SK-N-SH treated with all-trans-retinoic acid at 6 μM for 48 hours (cell line): ENCODE results near the gene NMT1.

Experiments
- ATAC-seq: fragments of 200-7000 bp; cut with Tn5 transposase; 3 replicates; pipeline ENCODE4 v1.9.1; 2020; ENCODE audit warnings: mild to moderate bottlenecking, moderate library complexity
- ARNTL ChIP-seq: fragments of 450-650 bp; formaldehyde crosslinking; IDR thresholded peaks from 2 replicates; pipeline ENCODE4 v1.5.0; 2020; ENCODE audit warnings: low read depth, mild to moderate bottlenecking, moderate library complexity, borderline replicate concordance
- CSDC2 ChIP-seq: fragments of 250-450 bp; sonication (Bioruptor Pico); IDR thresholded peaks from 2 replicates; pipeline ENCODE4 v1.5.0; 2020; ENCODE audit warnings: mild to moderate bottlenecking, moderate library complexity
- ESRRG ChIP-seq: fragments of 250-450 bp; sonication (Bioruptor Pico); IDR thresholded peaks from 2 replicates; pipeline ENCODE4 v1.6.1; 2021; ENCODE audit warnings: mild to moderate bottlenecking
- GLIS3 ChIP-seq: fragments of 250-450 bp; sonication (Bioruptor Pico); IDR thresholded peaks from 2 replicates; pipeline ENCODE4 v1.5.0; 2020; ENCODE audit warnings: mild to moderate bottlenecking, moderate library complexity
- OSR1 ChIP-seq: fragments of 250-450 bp; sonication (Bioruptor Pico); IDR thresholded peaks from 2 replicates; pipeline ENCODE4 v1.8.0; 2022; ENCODE audit warnings: moderate library complexity, mild to moderate bottlenecking, inconsistent platforms
- PATZ1 ChIP-seq: fragments of 250-450 bp; sonication (Bioruptor Pico); IDR thresholded peaks from 2 replicates; pipeline ENCODE4 v1.8.0; 2020; ENCODE audit warnings: mild to moderate bottlenecking, moderate library complexity, borderline replicate concordance
- TCF4 ChIP-seq: fragments of 250-450 bp; sonication (Bioruptor Pico); IDR thresholded peaks from 2 replicates; pipeline ENCODE4 v1.8.0; 2021; ENCODE audit warnings: mild to moderate bottlenecking, moderate library complexity, borderline replicate concordance
- TOX ChIP-seq: fragments of 250-450 bp; sonication (Bioruptor Pico); IDR thresholded peaks from 2 replicates; pipeline ENCODE4 v1.8.0; 2021; ENCODE audit warnings: mild to moderate bottlenecking, moderate library complexity, borderline replicate concordance
- TSHZ2 ChIP-seq: fragments of 250-450 bp; sonication (Bioruptor Pico); IDR thresholded peaks from 2 replicates; pipeline ENCODE4 v1.5.0; 2020; ENCODE audit warnings: mild to moderate bottlenecking, moderate library complexity
- ZC3H10 ChIP-seq: fragments of 250-450 bp; sonication (Bioruptor Pico); IDR thresholded peaks from 2 replicates; pipeline ENCODE4 v1.5.1; 2021; ENCODE audit warnings: mild to moderate bottlenecking, moderate library complexity
- ZFP3 ChIP-seq: fragments of 250-450 bp; sonication (Bioruptor Pico); IDR thresholded peaks from 2 replicates; pipeline ENCODE4 v1.5.0; 2020; ENCODE audit warnings: mild to moderate bottlenecking, moderate library complexity
- ZNF565 ChIP-seq: fragments of 450-650 bp; formaldehyde crosslinking; conservative IDR thresholded peaks from 2 replicates; pipeline ENCODE4 v1.5.0; 2020; ENCODE audit warnings: low read depth, mild to moderate bottlenecking, moderate library complexity
- ZNF70 ChIP-seq: fragments of 450-650 bp; formaldehyde crosslinking; IDR thresholded peaks from 2 replicates; pipeline ENCODE4 v1.5.0; 2020; ENCODE audit warnings: mild to moderate bottlenecking, moderate library complexity
- TF ChIP-seq, protein P1 (sequence below): fragments of 250-450 bp; sonication (Bioruptor Pico); IDR thresholded peaks from 2 replicates; pipeline ENCODE4 v1.8.0; 2021; ENCODE audit warnings: low read depth, mild to moderate bottlenecking, moderate library complexity, borderline replicate concordance
- TF ChIP-seq, protein P2 (sequence below): fragments of 250-450 bp; sonication (Bioruptor Pico); IDR thresholded peaks from 2 replicates; pipeline ENCODE4 v1.5.1; 2021; ENCODE audit warnings: mild to moderate bottlenecking, moderate library complexity

NMT1 gene

DNA sequence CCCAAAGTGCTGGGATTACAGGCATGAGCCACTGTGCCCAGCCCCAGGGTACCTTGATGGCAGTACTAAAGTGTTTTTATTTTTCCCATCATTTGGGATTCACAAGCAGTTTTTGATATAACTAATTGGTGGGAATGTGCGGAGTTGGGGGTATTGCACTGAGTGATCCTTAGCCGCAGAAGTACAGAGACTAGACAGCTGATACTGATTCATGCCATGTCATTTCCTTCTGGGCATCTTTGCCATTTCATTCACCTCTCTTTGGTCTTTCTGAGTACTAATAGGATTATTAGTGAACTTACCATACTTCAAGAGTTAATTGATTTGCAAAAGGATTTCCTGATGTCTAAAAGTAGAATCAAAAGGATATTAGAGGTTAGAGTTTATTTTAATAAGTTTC is 9.7 kb downstream of the NMT1 start:
- no peak for TF ChIP-seq ARNTL (CRISPR knock-in tag)
- TF ChIP-seq OSR1 = no peak
- no peak for ATAC-seq

- TF ChIP-seq GLIS3 (CRISPR knock-in tag) (no peak), TOX (CRISPR knock-in tag) (no peak), ZNF565 (CRISPR knock-in tag) (no peak), PATZ1 (CRISPR knock-in tag) (no peak)
- ATAC-seq = no peak
These were observed 12.4 kb downstream of the NMT1 start for GRCh38 chr17:45073414-45074070.

GRCh38 chr17:45077643-45078042 is 16.5 kb downstream of the NMT1 start:
- no peak for ATAC-seq
- TF ChIP-seq CSDC2 (CRISPR knock-in tag) = no peak
- TF ChIP-seq ESRRG (CRISPR knock-in tag) = no peak
- TF ChIP-seq TSHZ2 (CRISPR knock-in tag) = no peak
- no peak for TF ChIP-seq ZFP3
- TF ChIP-seq TOX (CRISPR knock-in tag) = no peak
- TF ChIP-seq ZC3H10 (CRISPR knock-in tag) = no peak
- TF ChIP-seq TCF4 (CRISPR knock-in tag) = no peak
- TF ChIP-seq ZNF565 (CRISPR knock-in tag) = no peak

DNA sequence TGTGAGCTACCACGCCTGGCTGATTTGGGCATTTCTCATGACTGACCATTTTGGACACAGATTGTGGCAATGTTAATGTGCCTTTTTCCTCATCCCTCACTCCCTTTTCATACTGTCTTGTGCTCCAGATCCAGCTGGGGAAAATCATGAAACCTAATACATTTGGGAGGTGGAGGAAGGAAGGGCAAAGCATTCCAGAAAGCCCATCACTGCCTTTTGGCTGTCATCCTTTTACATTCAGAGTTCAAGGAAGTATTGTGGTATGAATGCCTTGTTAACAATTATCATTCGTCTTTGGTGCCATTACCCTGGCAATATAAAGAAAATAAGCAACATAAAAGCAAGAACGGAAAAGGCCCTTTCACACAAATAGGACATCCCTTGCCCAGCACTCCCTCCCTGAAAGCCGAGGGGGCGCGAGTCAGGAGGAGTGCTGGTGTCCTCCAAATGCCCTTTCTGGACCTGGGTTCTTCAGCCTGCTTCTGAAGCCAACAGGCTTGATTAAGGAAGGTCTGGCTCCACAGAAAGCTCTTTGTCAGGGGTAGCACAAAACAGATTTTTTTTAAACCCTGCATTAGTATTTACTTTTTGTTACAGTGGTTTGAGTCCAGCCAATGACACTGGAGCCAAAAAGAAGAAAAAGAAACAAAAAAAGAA is 20.1 kb downstream of the NMT1 start:
- TF ChIP-seq ZNF70 (CRISPR knock-in tag) = 0 out of 2 replicates have a peak, but pooled peaks have one; percentile 16
- TF ChIP-seq, protein P1, sequence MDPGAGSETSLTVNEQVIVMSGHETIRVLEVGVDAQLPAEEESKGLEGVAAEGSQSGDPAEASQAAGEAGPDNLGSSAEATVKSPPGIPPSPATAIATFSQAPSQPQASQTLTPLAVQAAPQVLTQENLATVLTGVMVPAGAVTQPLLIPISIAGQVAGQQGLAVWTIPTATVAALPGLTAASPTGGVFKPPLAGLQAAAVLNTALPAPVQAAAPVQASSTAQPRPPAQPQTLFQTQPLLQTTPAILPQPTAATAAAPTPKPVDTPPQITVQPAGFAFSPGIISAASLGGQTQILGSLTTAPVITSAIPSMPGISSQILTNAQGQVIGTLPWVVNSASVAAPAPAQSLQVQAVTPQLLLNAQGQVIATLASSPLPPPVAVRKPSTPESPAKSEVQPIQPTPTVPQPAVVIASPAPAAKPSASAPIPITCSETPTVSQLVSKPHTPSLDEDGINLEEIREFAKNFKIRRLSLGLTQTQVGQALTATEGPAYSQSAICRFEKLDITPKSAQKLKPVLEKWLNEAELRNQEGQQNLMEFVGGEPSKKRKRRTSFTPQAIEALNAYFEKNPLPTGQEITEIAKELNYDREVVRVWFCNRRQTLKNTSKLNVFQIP (CRISPR knock-in tag) = no peak
- peak; percentile 81 for ATAC-seq

DNA sequence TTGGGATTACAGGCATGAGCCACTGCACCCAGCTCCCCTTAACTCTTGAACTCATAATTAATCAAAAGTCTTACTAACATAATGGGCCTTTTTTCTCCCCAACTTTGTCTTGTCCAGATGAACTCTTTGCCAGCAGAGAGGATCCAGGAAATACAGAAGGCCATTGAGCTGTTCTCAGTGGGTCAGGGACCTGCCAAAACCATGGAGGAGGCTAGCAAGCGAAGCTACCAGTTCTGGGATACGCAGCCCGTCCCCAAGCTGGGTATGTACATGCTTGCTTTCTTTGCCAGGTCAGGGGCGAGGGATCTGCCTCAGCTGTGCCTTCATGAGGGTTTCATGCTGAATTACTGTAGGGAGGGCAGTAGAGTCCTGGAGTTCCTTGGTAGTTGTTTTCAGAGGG is 25.3 kb downstream of the NMT1 start:
- no peak for ATAC-seq
- TF ChIP-seq PATZ1 (CRISPR knock-in tag) (no peak), ESRRG (CRISPR knock-in tag) (no peak), OSR1 (no peak), ARNTL (CRISPR knock-in tag) (no peak), TSHZ2 (CRISPR knock-in tag) (no peak)
- TF ChIP-seq, protein P2, sequence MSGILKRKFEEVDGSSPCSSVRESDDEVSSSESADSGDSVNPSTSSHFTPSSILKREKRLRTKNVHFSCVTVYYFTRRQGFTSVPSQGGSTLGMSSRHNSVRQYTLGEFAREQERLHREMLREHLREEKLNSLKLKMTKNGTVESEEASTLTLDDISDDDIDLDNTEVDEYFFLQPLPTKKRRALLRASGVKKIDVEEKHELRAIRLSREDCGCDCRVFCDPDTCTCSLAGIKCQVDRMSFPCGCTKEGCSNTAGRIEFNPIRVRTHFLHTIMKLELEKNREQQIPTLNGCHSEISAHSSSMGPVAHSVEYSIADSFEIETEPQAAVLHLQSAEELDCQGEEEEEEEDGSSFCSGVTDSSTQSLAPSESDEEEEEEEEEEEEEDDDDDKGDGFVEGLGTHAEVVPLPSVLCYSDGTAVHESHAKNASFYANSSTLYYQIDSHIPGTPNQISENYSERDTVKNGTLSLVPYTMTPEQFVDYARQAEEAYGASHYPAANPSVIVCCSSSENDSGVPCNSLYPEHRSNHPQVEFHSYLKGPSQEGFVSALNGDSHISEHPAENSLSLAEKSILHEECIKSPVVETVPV (CRISPR knock-in tag) = no peak
